LHCN-M2 (cell line): ENCODE data around the gene RCC1. TPM values are rescaled to one million over a fixed set of nuclear protein-coding genes. Genes with fewer than 3 reads are reported as not detected.
"Not testable (repeated sequence)": the region's sequence is repeated elsewhere in the genome, so short reads cannot be mapped to it uniquely, and the experiment has no call there.

Source experiments
- DNase-seq: peaks from one replicate; pipeline ENCODE4 v3.0.0-alpha.2; 2012; ENCODE audit warnings: low read depth
- polyA plus RNA-seq: library from polyadenylated mRNA; unstranded; fragments of >200 nt; gene quantifications from one replicate; pipeline ENCODE4 v1.2.1, GENCODE V29; 2012; ENCODE audit warnings: missing spikeins
- total RNA-seq: library from RNA; depleted of rRNA; stranded (reverse); fragments of >200 nt; gene quantifications from 2 replicates; pipeline ENCODE4 v1.2.3, GENCODE V29; 2014; rRNA removed

Gene RCC1
- total RNA-seq: 46.4 and 53.1 TPM in 2 replicates
- 34.8 TPM for polyA plus RNA-seq

DNA sequence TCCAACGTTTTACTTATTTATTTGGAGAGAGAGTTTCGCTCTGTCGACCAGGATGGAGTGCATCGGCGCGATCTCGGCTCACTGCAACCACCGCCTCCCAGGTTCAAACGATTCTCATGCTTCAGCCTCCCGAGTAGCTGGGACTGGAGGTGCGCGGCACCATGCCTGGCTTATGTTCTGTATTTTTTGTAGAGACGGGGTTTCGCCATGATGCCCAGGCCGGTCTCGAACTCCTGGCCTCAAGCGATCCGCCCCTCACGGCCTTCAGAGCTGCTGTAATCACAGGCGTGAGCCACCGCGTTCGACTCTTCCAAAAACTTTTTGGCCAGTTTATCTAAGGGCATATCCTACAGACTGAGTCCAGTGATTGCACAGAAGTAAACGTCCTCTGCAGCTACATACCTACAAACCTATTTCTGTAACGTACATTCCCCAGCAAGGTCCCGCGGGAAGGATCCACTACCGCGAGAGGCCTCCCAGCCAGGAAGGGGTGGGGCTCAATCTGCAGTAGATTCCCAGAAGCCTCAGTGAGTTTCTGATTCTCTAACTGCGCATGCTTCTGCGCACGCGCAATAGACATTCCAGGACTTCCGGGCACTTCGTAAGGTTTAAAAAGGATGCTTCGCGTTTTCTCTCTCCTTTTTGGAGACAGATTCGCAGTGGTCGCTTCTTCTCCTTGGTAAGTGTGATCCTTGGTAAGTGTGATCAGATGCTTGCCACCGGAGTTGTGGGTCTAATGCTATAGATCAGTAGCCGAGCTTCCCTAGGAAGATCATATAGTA lies at the start of gene RCC1:
Gene RCC1, plus strand, starts transcription at position 638 of the 782 bp plus-strand sequence. CDS start 23,824 bp downstream, outside the sequence.
- peak; percentile 99 for DNase-seq

- DNase-seq: peak; percentile 71
These were observed 49.8 kb upstream of the RCC1 start for GRCh38 chr1:28456078-28456477.

- DNase-seq: no peak
These were observed 48.2 kb upstream of the RCC1 start for GRCh38 chr1:28457678-28458077.

- no peak for DNase-seq
These were observed 47.3 kb upstream of the RCC1 start for GRCh38 chr1:28458237-28459228.

DNA sequence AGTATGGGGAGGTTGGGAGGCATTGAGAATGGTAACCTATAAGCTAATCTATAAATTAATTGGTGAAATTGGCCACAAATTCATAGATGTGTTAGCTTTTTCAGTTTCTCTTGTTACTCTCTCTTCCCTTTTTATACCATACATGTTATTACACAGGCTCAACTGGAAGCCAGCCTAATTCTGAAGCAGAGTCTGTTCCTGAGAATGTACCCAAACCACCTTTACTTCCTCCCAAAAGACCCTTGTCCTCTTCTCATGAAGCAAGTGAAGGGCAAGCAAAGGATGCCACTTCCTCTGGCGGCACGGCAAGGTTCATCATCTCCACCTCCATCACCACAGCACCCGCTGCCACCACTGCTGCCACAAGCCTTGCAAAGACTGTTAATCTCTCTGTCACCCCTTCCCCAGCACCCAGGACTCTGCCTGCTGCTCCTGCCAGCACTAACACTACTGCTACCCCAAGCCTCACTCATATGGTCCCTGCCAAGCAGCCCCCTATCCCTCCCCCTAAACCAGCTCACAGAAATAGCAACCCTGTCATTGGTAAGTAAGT lies 39.5 kb upstream of the RCC1 start:
- no peak for DNase-seq

DNA sequence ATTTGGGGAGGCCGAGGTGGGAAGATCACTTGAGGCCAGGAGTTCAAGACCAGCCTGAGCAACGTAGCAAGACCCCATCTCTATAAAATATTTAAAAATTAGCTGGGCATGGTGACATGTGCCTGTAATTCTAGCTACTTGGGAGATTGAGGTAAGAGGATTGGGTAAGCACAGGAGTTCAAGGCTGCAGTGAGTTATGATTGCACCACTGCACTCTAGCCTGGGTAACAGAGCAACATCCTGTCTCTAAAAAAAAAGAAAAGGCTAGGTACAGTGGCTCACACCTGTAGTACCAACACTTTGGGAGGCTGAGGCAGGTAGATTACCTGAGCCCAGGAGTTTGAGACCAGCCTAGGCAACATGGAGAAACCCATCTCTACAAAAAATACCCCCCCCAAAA lies 35.7 kb upstream of the RCC1 start:
- no peak for DNase-seq

DNA sequence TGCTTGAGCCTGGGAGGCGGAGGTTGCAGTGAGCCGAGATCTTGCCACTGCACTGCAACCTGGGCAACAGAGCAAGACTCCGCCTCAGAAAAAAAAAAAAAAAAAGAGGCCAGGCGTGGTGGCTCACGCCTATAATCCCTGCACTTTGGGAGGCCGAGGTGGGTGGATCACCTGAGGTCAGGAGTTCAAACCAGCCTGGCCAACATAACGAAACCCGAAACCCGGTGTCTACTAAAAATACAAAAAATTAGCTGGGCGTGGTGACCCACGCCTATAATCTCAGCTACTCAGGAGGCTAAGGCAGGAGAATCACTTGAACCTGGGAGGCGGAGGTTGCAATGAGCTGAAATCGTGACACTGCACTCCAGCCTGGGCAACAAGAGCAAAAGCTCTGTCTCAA lies 26.3 kb upstream of the RCC1 start:
- DNase-seq: not testable (repeated sequence)

- no peak for DNase-seq
These were observed 25.5 kb upstream of the RCC1 start for GRCh38 chr1:28480308-28480707.

DNA sequence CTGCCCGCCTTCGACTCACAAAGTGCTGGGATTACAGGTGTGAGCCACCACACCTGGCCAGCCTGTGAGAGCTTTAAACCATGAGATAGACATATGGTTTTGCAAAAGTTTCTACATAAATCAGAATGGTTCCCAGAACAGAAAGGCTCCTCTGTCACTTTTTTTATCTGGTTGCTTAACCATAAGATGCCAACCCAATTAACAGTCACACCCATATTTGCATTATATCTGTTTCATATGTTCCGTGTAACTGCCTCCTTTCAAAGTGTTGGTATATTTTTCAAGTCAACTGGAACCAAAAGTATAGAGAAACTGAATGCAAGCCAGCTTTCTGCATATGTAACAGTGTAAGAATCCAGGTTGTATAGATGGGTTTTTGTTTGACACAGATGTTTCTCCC lies 23.7 kb upstream of the RCC1 start:
- DNase-seq: no peak

DNA sequence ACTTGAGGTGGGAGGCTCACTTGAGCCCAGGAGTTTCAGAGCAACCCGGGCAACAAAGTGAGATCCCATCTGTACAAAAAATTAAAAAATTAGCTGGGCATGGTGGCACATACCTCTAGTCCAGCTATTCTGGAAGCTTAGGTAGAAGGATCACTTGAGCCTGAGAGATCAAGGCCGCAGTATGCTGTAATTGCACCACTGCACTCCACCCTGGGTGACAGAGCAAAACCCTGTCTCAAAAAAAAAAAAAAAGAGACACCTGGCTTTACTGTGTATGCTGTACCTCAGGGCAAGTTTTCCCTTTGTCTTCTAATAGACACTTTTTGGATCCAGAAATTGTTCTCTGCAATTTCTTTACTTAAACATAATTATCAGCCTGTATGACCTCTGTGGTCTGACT lies 23.1 kb upstream of the RCC1 start:
- DNase-seq: no peak

- DNase-seq: no peak
These were observed 11.1 kb upstream of the RCC1 start for GRCh38 chr1:28494737-28495136.

GRCh38 chr1:28499553-28499952 lies 6.3 kb upstream of the RCC1 start:
- DNase-seq: no peak

DNA sequence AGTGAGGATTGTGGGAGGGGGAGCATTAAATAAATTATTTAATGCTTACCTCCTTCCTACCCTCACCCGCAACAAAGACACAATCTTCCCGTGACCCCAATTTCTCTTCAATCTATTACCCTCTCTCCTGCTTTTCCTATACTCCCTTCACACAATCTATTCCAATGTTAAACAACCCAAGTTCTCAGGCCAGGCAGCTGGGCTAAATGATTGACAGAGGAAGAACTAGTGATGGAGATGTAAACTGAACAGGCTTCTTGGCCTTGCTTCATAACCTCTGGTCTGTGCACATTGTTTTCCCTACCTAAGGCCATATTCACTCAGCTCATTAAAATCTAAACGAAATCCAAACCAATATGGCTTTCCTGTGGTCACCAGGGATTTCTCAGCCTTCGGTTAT lies 3.9 kb upstream of the RCC1 start:
- no peak for DNase-seq

DNA sequence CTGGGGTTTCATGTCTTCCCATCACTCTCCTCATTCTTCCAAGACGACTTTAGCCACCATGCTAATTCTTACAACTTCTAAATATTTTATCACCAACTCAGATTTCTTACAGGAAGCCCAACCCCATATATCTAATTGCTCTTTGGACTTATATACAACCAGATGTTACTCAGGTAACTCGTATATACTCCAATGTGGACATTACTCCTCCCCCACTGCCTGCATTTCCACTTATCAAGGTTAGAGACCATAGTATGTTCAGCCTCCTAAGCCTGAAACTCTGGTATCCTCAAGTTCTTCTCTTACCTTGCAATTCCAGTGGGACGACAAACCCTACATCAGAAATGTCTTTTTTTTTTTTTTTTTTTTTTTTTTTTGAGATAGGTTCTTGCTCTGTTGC lies 2.7 kb upstream of the RCC1 start:
- DNase-seq: no peak

DNA sequence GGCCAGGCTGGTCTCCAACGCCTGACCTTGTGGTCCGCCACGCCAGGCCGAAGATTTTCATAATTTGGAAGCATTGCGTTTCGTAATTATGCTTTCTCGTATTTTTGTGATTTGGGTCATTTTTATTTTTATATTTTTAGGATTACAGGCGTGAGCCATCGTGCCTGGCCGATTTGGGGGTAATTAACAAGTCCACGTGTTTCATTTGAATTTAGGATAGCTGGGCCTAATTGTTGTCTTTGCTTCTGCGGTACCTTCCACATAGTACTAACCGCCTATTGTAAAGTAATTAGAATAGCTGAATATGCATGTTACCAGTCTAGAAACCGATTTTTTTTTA lies 1.0 kb downstream of the RCC1 start:
- DNase-seq: no peak

- DNase-seq: peak; percentile 21
These were observed 1.4 kb downstream of the RCC1 start for GRCh38 chr1:28507247-28507645.

GRCh38 chr1:28507646-28508434 lies 2.0 kb downstream of the RCC1 start:
- DNase-seq: peak; percentile 4

GRCh38 chr1:28508435-28508754 lies 2.6 kb downstream of the RCC1 start:
- DNase-seq: peak; percentile 10

- peak; percentile 14 for DNase-seq
These were observed 3.9 kb downstream of the RCC1 start for GRCh38 chr1:28509705-28510272.

- peak; percentile 55 for DNase-seq
These were observed 4.6 kb downstream of the RCC1 start for GRCh38 chr1:28510273-28510969.
